Measurements from ENCODE around the gene ELOVL1. TPM values are rescaled to one million over a fixed set of nuclear protein-coding genes. Genes with fewer than 3 reads are reported as not detected.

Gene ELOVL1
- polyA plus RNA-seq, 4 donors = 45.2 to 87.2 (median 80.5) TPM

Other genes with a start within 250 kb of the ELOVL1 start
- 10 to 100 TPM; 37.9 to 77.3 (median 74.4) TPM for gene EBNA1BP2, start 195.7 kb downstream of the ELOVL1 start, polyA plus RNA-seq (ENCODE audit: insufficient read length in 4 of 4)
- 1 to 10 TPM in 3 of 4 donors, under 1 TPM in 1; 0.29 to 4.1 (median 3.9) TPM for gene CFAP57, start 195.7 kb downstream of the ELOVL1 start, polyA plus RNA-seq (ENCODE audit: insufficient read length in 4 of 4)
- 10 to 100 TPM in 3 of 4 donors, under 1 TPM in 1; 0.66 to 19.1 (median 13.1) TPM for gene TMEM125, start 98.0 kb downstream of the ELOVL1 start, polyA plus RNA-seq (ENCODE audit: insufficient read length in 4 of 4)
- gene C1orf210, start 82.4 kb downstream of the ELOVL1 start, polyA plus RNA-seq (ENCODE audit: insufficient read length in 4 of 4) = 10 to 100 TPM in 3 of 4 donors, under 1 TPM in 1; 0.72 to 27.8 (median 21.6) TPM
- 10 to 100 TPM; 31.5 to 57.9 (median 48.6) TPM for gene TIE1, start 67.0 kb downstream of the ELOVL1 start, polyA plus RNA-seq (ENCODE audit: insufficient read length in 4 of 4)
- under 1 TPM; 0.55 to 0.72 (median 0.62) TPM for gene MPL, start 30.2 kb downstream of the ELOVL1 start, polyA plus RNA-seq (ENCODE audit: insufficient read length in 4 of 4)
- gene CDC20, start 9.0 kb downstream of the ELOVL1 start, polyA plus RNA-seq (ENCODE audit: insufficient read length in 4 of 4) = 10 to 100 TPM; 33.2 to 42.0 (median 35.0) TPM
- gene MED8, start 21.8 kb upstream of the ELOVL1 start, polyA plus RNA-seq (ENCODE audit: insufficient read length in 4 of 4) = 10 to 100 TPM; 38.4 to 40.9 (median 40.1) TPM
- 10 to 100 TPM; 17.3 to 30.1 (median 21.7) TPM for gene SZT2, start 21.9 kb upstream of the ELOVL1 start, polyA plus RNA-seq (ENCODE audit: insufficient read length in 4 of 4)
- gene HYI, start 85.9 kb upstream of the ELOVL1 start, polyA plus RNA-seq (ENCODE audit: insufficient read length in 4 of 4) = 10 to 100 TPM; 32.7 to 54.1 (median 38.6) TPM
- 100 to 1,000 TPM; 100 to 253 (median 200) TPM for gene PTPRF, start 162.9 kb upstream of the ELOVL1 start, polyA plus RNA-seq (ENCODE audit: insufficient read length in 4 of 4)